Measurements from ENCODE around the gene ASCC1. TPM values are rescaled to one million over a fixed set of nuclear protein-coding genes. Genes with fewer than 3 reads are reported as not detected.
A peak's percentile ranks its signal among the peaks of the same experiment; 100 is the strongest.

ASCC1 gene
- total RNA-seq, 1 donor from 2014 or later, result 33.9 TPM

DNA sequence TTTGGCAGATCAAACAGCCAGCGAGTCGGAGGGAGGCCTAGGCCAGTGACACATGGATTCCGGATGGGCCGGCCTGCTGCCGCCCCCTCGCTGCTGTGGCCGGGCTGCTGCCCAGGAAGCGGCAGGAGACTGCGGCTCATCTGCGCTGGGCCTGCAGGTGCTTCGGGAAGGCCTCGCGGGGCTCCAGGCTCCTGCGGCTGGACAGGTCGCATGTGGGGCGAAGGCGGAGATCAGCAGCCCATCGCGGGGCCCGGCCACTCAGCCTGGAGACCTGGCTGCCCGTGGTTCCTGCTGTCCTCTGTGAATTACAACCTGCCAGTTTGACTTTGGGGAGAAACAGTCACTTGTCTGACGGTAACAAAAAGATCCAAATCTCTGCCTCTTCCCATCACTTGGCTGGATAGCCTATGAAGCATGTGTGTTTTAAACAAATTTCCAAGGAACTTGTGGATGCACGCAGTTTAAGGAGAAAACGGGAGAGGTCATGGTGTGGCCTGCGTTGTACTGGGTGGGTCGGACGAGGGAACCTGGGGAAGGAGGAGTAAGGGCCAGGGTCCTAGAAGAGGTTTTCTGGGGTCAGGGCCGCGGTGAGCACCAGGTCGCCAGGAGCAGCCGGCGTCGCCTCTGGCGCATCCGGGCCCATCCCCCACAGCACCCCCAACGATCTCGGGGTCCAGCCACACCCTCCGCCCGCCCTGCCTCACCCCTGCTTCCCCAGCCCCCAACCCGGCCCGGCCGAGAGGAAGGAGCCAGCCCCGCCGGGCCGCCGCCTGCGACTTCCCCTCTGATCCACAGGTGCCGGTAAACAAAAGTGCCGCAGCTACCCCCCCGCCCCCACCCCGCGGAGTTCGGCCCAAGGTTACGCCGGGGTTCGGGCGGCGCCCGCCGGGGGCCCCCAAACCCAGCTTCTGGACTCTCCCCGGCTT, 129.3 kb downstream of the ASCC1 start:
- Mint-ChIP-seq H3K27ac (ENCODE audit: unreplicated experiment) (no peak overlapping the region), H3K36me3 (ENCODE audit: low read depth, unreplicated experiment) (no peaks in the 10 kb centered on the region), H3K4me1 (ENCODE audit: low read depth, unreplicated experiment) (peaks cover 8% of the 10 kb centered on the region), H3K4me3 (ENCODE audit: unreplicated experiment) (peak overlapping the region; percentile 69), H3K9me3 (ENCODE audit: unreplicated experiment) (peaks cover 2% of the 10 kb centered on the region), H3K27me3 (ENCODE audit: low read depth, unreplicated experiment) (peaks cover 51% of the 10 kb centered on the region)
- Histone ChIP-seq H3K4me1 (ENCODE audit: insufficient read depth, low read length) (peaks cover 7% of the 10 kb centered on the region), H3K27ac (ENCODE audit: low read depth, low read length) (no peak overlapping the region), H3K4me2 (ENCODE audit: low read length) (peak overlapping the region; percentile 68), H2AFZ (ENCODE audit: low read depth, low read length) (no peak overlapping the region), H3K9me3 (ENCODE audit: insufficient read depth, low read depth, low read length) (no peaks in the 10 kb centered on the region), H3K79me2 (ENCODE audit: insufficient read depth, low read length) (no peaks in the 10 kb centered on the region), H3K4me3 (ENCODE audit: insufficient read depth, low read depth, low read length) (no peak overlapping the region), H4K20me1 (ENCODE audit: insufficient read depth, low read length) (peaks cover 11% of the 10 kb centered on the region), H3K27me3 (ENCODE audit: insufficient read depth, low read length) (peaks cover 61% of the 10 kb centered on the region), H3K36me3 (ENCODE audit: insufficient read depth, low read length) (no peaks in the 10 kb centered on the region), H3K9ac (ENCODE audit: low read length) (no peak overlapping the region)
- TF ChIP-seq EZH2 (IDR thresholded peaks at IDR 0.05; ENCODE audit: insufficient read depth, low read length), result peak; percentile 7
- TF ChIP-seq, protein P1, sequence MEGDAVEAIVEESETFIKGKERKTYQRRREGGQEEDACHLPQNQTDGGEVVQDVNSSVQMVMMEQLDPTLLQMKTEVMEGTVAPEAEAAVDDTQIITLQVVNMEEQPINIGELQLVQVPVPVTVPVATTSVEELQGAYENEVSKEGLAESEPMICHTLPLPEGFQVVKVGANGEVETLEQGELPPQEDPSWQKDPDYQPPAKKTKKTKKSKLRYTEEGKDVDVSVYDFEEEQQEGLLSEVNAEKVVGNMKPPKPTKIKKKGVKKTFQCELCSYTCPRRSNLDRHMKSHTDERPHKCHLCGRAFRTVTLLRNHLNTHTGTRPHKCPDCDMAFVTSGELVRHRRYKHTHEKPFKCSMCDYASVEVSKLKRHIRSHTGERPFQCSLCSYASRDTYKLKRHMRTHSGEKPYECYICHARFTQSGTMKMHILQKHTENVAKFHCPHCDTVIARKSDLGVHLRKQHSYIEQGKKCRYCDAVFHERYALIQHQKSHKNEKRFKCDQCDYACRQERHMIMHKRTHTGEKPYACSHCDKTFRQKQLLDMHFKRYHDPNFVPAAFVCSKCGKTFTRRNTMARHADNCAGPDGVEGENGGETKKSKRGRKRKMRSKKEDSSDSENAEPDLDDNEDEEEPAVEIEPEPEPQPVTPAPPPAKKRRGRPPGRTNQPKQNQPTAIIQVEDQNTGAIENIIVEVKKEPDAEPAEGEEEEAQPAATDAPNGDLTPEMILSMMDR (IDR thresholded peaks at IDR 0.05; ENCODE audit: insufficient read depth, low read depth, low read length), result no peak
- DNase-seq (ENCODE audit: low read depth), result peak; percentile 34
- FAIRE-seq, result no peak

GRCh38 chr10:72085864-72086465, 130.1 kb downstream of the ASCC1 start:
- TF ChIP-seq, protein P1 (IDR thresholded peaks at IDR 0.05; ENCODE audit: insufficient read depth, low read depth, low read length), result no peak
- no peak for TF ChIP-seq EZH2 (IDR thresholded peaks at IDR 0.05; ENCODE audit: insufficient read depth, low read length)
- Histone ChIP-seq H3K9ac (ENCODE audit: low read length) (no peak overlapping the region), H3K9me3 (ENCODE audit: insufficient read depth, low read depth, low read length) (no peaks in the 10 kb centered on the region), H3K27ac (ENCODE audit: low read depth, low read length) (no peak overlapping the region), H3K27me3 (ENCODE audit: insufficient read depth, low read length) (peaks cover 63% of the 10 kb centered on the region), H3K4me2 (ENCODE audit: low read length) (no peak overlapping the region), H3K4me1 (ENCODE audit: insufficient read depth, low read length) (peaks cover 7% of the 10 kb centered on the region), H4K20me1 (ENCODE audit: insufficient read depth, low read length) (peaks cover 11% of the 10 kb centered on the region), H2AFZ (ENCODE audit: low read depth, low read length) (no peak overlapping the region), H3K79me2 (ENCODE audit: insufficient read depth, low read length) (no peaks in the 10 kb centered on the region), H3K4me3 (ENCODE audit: insufficient read depth, low read depth, low read length) (no peak overlapping the region), H3K36me3 (ENCODE audit: insufficient read depth, low read length) (no peaks in the 10 kb centered on the region)
- Mint-ChIP-seq H3K4me3 (ENCODE audit: unreplicated experiment) (no peak overlapping the region), H3K36me3 (ENCODE audit: low read depth, unreplicated experiment) (no peaks in the 10 kb centered on the region), H3K4me1 (ENCODE audit: low read depth, unreplicated experiment) (peaks cover 8% of the 10 kb centered on the region), H3K27me3 (ENCODE audit: low read depth, unreplicated experiment) (peaks cover 54% of the 10 kb centered on the region), H3K27ac (ENCODE audit: unreplicated experiment) (no peak overlapping the region), H3K9me3 (ENCODE audit: unreplicated experiment) (peaks cover 2% of the 10 kb centered on the region)
- DNase-seq (ENCODE audit: low read depth), result no peak
- FAIRE-seq, result no peak
